Measurements from ENCODE around the gene GRAMD1B.

Gene GRAMD1B

GRCh38 chr11:123409456-123410217, 20.4 kb upstream of the GRAMD1B start:
- DNase-seq = no peak

- DNase-seq = no peak
These were observed 19.9 kb upstream of the GRAMD1B start for GRCh38 chr11:123410218-123410549.

- DNase-seq = no peak
These were observed 16.4 kb upstream of the GRAMD1B start for GRCh38 chr11:123413636-123414035.

GRCh38 chr11:123416566-123416965, 13.5 kb upstream of the GRAMD1B start:
- no peak for DNase-seq

GRCh38 chr11:123418351-123419114, 11.5 kb upstream of the GRAMD1B start:
- DNase-seq = no peak

GRCh38 chr11:123419731-123420452, 10.2 kb upstream of the GRAMD1B start:
- no peak for DNase-seq

GRCh38 chr11:123421589-123421988, 8.5 kb upstream of the GRAMD1B start:
- no peak for DNase-seq

GRCh38 chr11:123425367-123425766, 4.7 kb upstream of the GRAMD1B start:
- DNase-seq = no peak

- no peak for DNase-seq
These were observed 3.3 kb upstream of the GRAMD1B start for GRCh38 chr11:123426789-123427188.

- no peak for DNase-seq
These were observed 2.7 kb upstream of the GRAMD1B start for GRCh38 chr11:123427405-123427804.

GRCh38 chr11:123428116-123428715, 1.9 kb upstream of the GRAMD1B start:
- no peak for DNase-seq

GRCh38 chr11:123429336-123429735, 733 bp upstream of the GRAMD1B start:
- no peak for DNase-seq

GRCh38 chr11:123430721-123431497, 840 bp downstream of the GRAMD1B start:
- DNase-seq = no peak

- no peak for DNase-seq
These were observed 1.6 kb downstream of the GRAMD1B start for GRCh38 chr11:123431619-123432018.

GRCh38 chr11:123434262-123434661, 4.2 kb downstream of the GRAMD1B start:
- DNase-seq = no peak

- DNase-seq = no peak
These were observed 4.8 kb downstream of the GRAMD1B start for GRCh38 chr11:123434911-123435310.

- no peak for DNase-seq
These were observed 7.3 kb downstream of the GRAMD1B start for GRCh38 chr11:123437236-123437979.

- DNase-seq = no peak
These were observed 8.1 kb downstream of the GRAMD1B start for GRCh38 chr11:123438131-123438627.

- no peak for DNase-seq
These were observed 9.5 kb downstream of the GRAMD1B start for GRCh38 chr11:123439616-123440015.

GRCh38 chr11:123441161-123441560, 11.1 kb downstream of the GRAMD1B start:
- DNase-seq = no peak

- no peak for DNase-seq
These were observed 14.0 kb downstream of the GRAMD1B start for GRCh38 chr11:123443851-123444623.

Data from NCI-H1694 (cell line).